ENCODE data around the gene CLMP. TPM values are rescaled to one million over a fixed set of nuclear protein-coding genes. Genes with fewer than 3 reads are reported as not detected.

The CLMP gene
- total RNA-seq, 6 experiments from 2014 or later = 126 to 201 (median 138) TPM

GRCh38 chr11:123179586-123179985 lies 15.5 kb downstream of the CLMP start:
- H3K9me3 Mint-ChIP-seq = no peaks in the 10 kb centered on the region
- 0 out of 2 replicates have a peak overlapping the region, but pooled peaks have one; percentile 12 for H3K27ac Mint-ChIP-seq
- no peak overlapping the region for H3K4me3 Mint-ChIP-seq
- peaks cover 97% of the 10 kb centered on the region for H3K4me1 Mint-ChIP-seq (ENCODE audit: low read depth)
- no peaks in the 10 kb centered on the region; the same call in none of the 2 replicates for H3K27me3 Mint-ChIP-seq (ENCODE audit: insufficient read depth)
- TF ChIP-seq CTCF (IDR thresholded peaks at IDR 0.05) = no peak
- DNase-seq = no peak
- peaks cover 67% of the 10 kb centered on the region for H3K36me3 Mint-ChIP-seq (ENCODE audit: low read depth)

- DNase-seq = no peak
- Mint-ChIP-seq H3K27me3 (ENCODE audit: insufficient read depth) (no peaks in the 10 kb centered on the region; the same call in 1 of the 2 replicates), H3K4me3 (no peak overlapping the region), H3K9me3 (no peaks in the 10 kb centered on the region), H3K36me3 (ENCODE audit: low read depth) (peaks cover 62% of the 10 kb centered on the region), H3K4me1 (ENCODE audit: low read depth) (peaks cover 97% of the 10 kb centered on the region), H3K27ac (peak overlapping the region; percentile 69)
- TF ChIP-seq CTCF (IDR thresholded peaks at IDR 0.05) = no peak
Observed at GRCh38 chr11:123178186-123178585, 16.9 kb downstream of the CLMP start.

- Mint-ChIP-seq H3K27me3 (ENCODE audit: insufficient read depth) (no peaks in the 10 kb centered on the region; the same call in 1 of the 2 replicates), H3K4me1 (ENCODE audit: low read depth) (peaks cover 91% of the 10 kb centered on the region), H3K9me3 (no peaks in the 10 kb centered on the region), H3K36me3 (ENCODE audit: low read depth) (peaks cover 54% of the 10 kb centered on the region), H3K27ac (peak overlapping the region; percentile 0; the same call in 1 of the 2 replicates), H3K4me3 (no peak overlapping the region)
- no peak for TF ChIP-seq CTCF (IDR thresholded peaks at IDR 0.05)
- no peak for DNase-seq
Observed at GRCh38 chr11:123176785-123177184, 18.3 kb downstream of the CLMP start.

GRCh38 chr11:123174196-123175183 lies 20.6 kb downstream of the CLMP start:
- peaks cover 82% of the 10 kb centered on the region for H3K4me1 Mint-ChIP-seq (ENCODE audit: low read depth)
- no peaks in the 10 kb centered on the region; the same call in 1 of the 2 replicates for H3K27me3 Mint-ChIP-seq (ENCODE audit: insufficient read depth)
- H3K36me3 Mint-ChIP-seq (ENCODE audit: low read depth) = peaks cover 54% of the 10 kb centered on the region
- H3K9me3 Mint-ChIP-seq = no peaks in the 10 kb centered on the region
- peak overlapping the region; percentile 79 for H3K4me3 Mint-ChIP-seq
- H3K27ac Mint-ChIP-seq = peak overlapping the region; percentile 93
- no peak for TF ChIP-seq CTCF (IDR thresholded peaks at IDR 0.05)
- peak; percentile 97 for DNase-seq

- TF ChIP-seq CTCF (IDR thresholded peaks at IDR 0.05) = no peak
- H3K9me3 Mint-ChIP-seq = no peaks in the 10 kb centered on the region
- no peak for DNase-seq
- H3K4me1 Mint-ChIP-seq (ENCODE audit: low read depth) = peaks cover 82% of the 10 kb centered on the region
- H3K27ac Mint-ChIP-seq = peak overlapping the region; percentile 93
- no peaks in the 10 kb centered on the region; the same call in 1 of the 2 replicates for H3K27me3 Mint-ChIP-seq (ENCODE audit: insufficient read depth)
- peaks cover 50% of the 10 kb centered on the region for H3K36me3 Mint-ChIP-seq (ENCODE audit: low read depth)
- peak overlapping the region; percentile 53; the same call in 1 of the 2 replicates for H3K4me3 Mint-ChIP-seq
Observed at GRCh38 chr11:123173856-123174186, 21.2 kb downstream of the CLMP start.

Measured in HFFc6 (cell line).